ENCODE results near the gene OR10H2. TPM values are rescaled to one million over a fixed set of nuclear protein-coding genes. Genes with fewer than 3 reads are reported as not detected.
"Not testable (repeated sequence)": the region's sequence is repeated elsewhere in the genome, so short reads cannot be mapped to it uniquely, and the experiment has no call there.

Gene OR10H2
- polyA plus RNA-seq, 1 experiment, result not detected

GRCh38 chr19:15758379-15758778, 30.6 kb downstream of the OR10H2 start:
- CTCF ChIA-PET, result no interaction called here

DNA sequence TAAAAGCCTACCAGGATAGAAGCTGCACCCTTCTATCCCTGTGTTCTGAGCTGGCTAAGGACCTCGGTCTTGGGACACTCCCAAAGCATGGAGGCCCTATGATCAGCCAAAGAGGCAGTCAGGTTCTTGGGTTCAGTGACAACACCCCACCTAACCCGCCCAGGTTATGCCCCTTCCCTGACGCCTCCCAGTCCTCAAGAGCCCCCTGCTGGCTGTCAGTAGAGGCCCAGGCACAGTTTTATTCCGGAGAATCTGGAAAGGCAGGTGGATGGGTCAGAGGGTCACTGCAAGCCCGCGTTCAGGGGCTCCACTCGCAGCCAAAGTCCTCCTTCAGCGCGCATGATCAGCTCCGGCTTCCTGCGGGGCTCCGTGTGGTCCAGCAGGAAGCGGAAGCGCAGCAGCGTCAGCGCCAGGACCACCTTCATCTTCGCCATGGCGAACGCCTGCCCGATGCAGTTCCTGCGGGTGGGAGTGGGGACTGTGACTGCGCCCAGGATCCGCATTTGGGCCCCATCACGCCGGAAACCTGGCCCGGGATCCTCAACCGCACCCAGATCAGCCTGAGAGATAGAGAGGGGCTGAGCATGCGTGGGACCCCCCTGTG, 32.2 kb downstream of the OR10H2 start:
- H3K27me3 ChIP-seq (ENCODE audit: control insufficient read depth, insufficient read depth, low read length), result no peaks in the 10 kb centered on the region
- H3K27ac ChIP-seq (ENCODE audit: low read depth, low read length), result no peak overlapping the region
- peaks cover 11% of the 10 kb centered on the region for H3K9me3 ChIP-seq (ENCODE audit: control insufficient read depth, insufficient read depth, low read length)
- ChIA-PET POLR2A (no interaction called here), CTCF (no interaction called here)
- DNase-seq (ENCODE audit: low read depth, low spot score), result no peak
- H3K4me3 ChIP-seq (ENCODE audit: low read depth, low read length), result no peak overlapping the region
- no peak for TF ChIP-seq CTCF (IDR thresholded peaks at IDR 0.05; ENCODE audit: low read depth, low read length)

More at GRCh38 chr19:15758379-15758778, 30.6 kb downstream of the OR10H2 start:
- DNase-seq (ENCODE audit: low read depth, low spot score), result no peak
- Histone ChIP-seq H3K27me3 (ENCODE audit: control insufficient read depth, insufficient read depth, low read length) (no peaks in the 10 kb centered on the region), H3K27ac (ENCODE audit: low read depth, low read length) (no peak overlapping the region), H3K4me3 (ENCODE audit: low read depth, low read length) (no peak overlapping the region), H3K9me3 (ENCODE audit: control insufficient read depth, insufficient read depth, low read length) (peaks cover 14% of the 10 kb centered on the region)
- POLR2A ChIA-PET, result no interaction called here
- no peak for TF ChIP-seq CTCF (IDR thresholded peaks at IDR 0.05; ENCODE audit: low read depth, low read length)

GRCh38 chr19:15769586-15769985, 41.8 kb downstream of the OR10H2 start:
- Histone ChIP-seq H3K27ac (ENCODE audit: low read depth, low read length) (no peak overlapping the region), H3K4me3 (ENCODE audit: low read depth, low read length) (no peak overlapping the region), H3K27me3 (ENCODE audit: control insufficient read depth, insufficient read depth, low read length) (no peaks in the 10 kb centered on the region), H3K9me3 (ENCODE audit: control insufficient read depth, insufficient read depth, low read length) (peaks cover 11% of the 10 kb centered on the region)
- ChIA-PET CTCF (no interaction called here), POLR2A (no interaction called here)
- TF ChIP-seq CTCF (IDR thresholded peaks at IDR 0.05; ENCODE audit: low read depth, low read length), result no peak
- no peak for DNase-seq (ENCODE audit: low read depth, low spot score)

- DNase-seq (ENCODE audit: low read depth, low spot score); POLR2A ChIA-PET; CTCF ChIA-PET: not testable (repeated sequence)
These were observed 46.3 kb downstream of the OR10H2 start for GRCh38 chr19:15774159-15774558.

DNA sequence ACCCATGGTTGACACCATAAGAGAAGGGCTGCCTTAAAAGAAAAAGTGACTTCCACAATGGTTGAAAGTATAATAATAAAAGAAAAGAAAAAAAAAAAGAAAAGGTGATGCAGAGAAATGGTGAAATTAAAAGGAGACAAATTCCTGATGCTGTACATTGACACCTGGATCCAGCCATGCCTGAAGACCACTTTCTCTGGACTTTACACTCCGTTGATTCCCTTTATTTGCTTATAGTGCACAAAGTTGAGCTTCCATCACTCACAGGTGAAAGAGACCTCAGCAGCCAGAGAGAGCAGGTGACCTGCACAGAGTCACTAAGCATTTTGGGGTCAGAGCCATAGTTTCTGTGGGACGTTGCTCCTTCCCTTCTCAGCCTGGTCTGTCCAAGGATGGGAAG, 47.4 kb downstream of the OR10H2 start:
- DNase-seq (ENCODE audit: low read depth, low spot score), result no peak
- H3K9me3 ChIP-seq (ENCODE audit: control insufficient read depth, insufficient read depth, low read length), result peaks cover 42% of the 10 kb centered on the region
- ChIA-PET CTCF (no interaction called here), POLR2A (no interaction called here)
- H3K27ac ChIP-seq (ENCODE audit: low read depth, low read length), result no peak overlapping the region
- no peaks in the 10 kb centered on the region for H3K27me3 ChIP-seq (ENCODE audit: control insufficient read depth, insufficient read depth, low read length)
- TF ChIP-seq CTCF (IDR thresholded peaks at IDR 0.05; ENCODE audit: low read depth, low read length), result no peak
- H3K4me3 ChIP-seq (ENCODE audit: low read depth, low read length), result no peak overlapping the region

More at GRCh38 chr19:15774159-15774558, 46.3 kb downstream of the OR10H2 start:
- not testable (repeated sequence) for H3K4me3 ChIP-seq (ENCODE audit: low read depth, low read length); H3K27me3 ChIP-seq (ENCODE audit: control insufficient read depth, insufficient read depth, low read length); H3K27ac ChIP-seq (ENCODE audit: low read depth, low read length)
- peaks cover 37% of the 10 kb centered on the region for H3K9me3 ChIP-seq (ENCODE audit: control insufficient read depth, insufficient read depth, low read length)
